ENCODE results near the gene SYT12. TPM values are rescaled to one million over a fixed set of nuclear protein-coding genes. Genes with fewer than 3 reads are reported as not detected.

SYT12 gene
- total RNA-seq, 1 experiment from 2014 or later = 4.3 TPM

GRCh38 chr11:67083786-67084366 is 60.9 kb downstream of the SYT12 start:
- H2AFZ ChIP-seq (ENCODE audit: low read depth, low read length, poor library complexity, severe bottlenecking) = no peak overlapping the region
- no TSS peak for BruUV-seq (replicated peaks)
- ChIA-PET POLR2A (interaction anchor here (0.7 kb wide), 1 partner anchor 27 kb away, joined by 5 read pairs; no protein-coding TSS in a partner anchor), RAD21 (ENCODE audit: low non-redundant PET in 1 of 2, low total read pairs in 2 of 2, uncharacterized antibody in 2 of 2, unreplicated experiment in 2 of 2) (no interaction called here), CTCF (interaction anchor here (0.9 kb wide), 1 partner anchor 178 kb away, joined by 3 read pairs; no protein-coding TSS in a partner anchor)
- no peak overlapping the region for H3K9ac ChIP-seq (ENCODE audit: low read length)
- no peaks in the 10 kb centered on the region for H3K9me2 ChIP-seq (ENCODE audit: insufficient read depth)
- no peak for ATAC-seq
- intact Hi-C loops (cut with micrococcal nuclease) = no loop called here
- no peaks in the 10 kb centered on the region for H3K36me3 ChIP-seq (ENCODE audit: control insufficient read depth in 1 of 2, insufficient read depth in 2 of 2, low read length in 2 of 2)
- no peaks in the 10 kb centered on the region for H4K20me1 ChIP-seq (ENCODE audit: insufficient read depth)
- H3K9me3 ChIP-seq (ENCODE audit: control insufficient read depth in 1 of 2, insufficient read depth in 1 of 2, low read depth in 1 of 2, low read length in 2 of 2) = no peaks in the 10 kb centered on the region
- peaks cover 15 to 23% of the 10 kb centered on the region in 2 experiments for H3K4me1 ChIP-seq (ENCODE audit: control insufficient read depth in 1 of 2, insufficient read depth in 2 of 2, low read length in 2 of 2)
- H3K4me2 ChIP-seq (ENCODE audit: low read length) = no peak overlapping the region
- H3K27me3 ChIP-seq (ENCODE audit: insufficient read depth, low read length) = no peaks in the 10 kb centered on the region
- no peak overlapping the region for H3K27ac ChIP-seq (ENCODE audit: low read depth, low read length)
- no peaks in the 10 kb centered on the region for H3K79me2 ChIP-seq (ENCODE audit: insufficient read depth, low read length)
- H3K4me3 ChIP-seq (replicated peaks in 1 of 2; ENCODE audit: low read depth in 1 of 2, low read length in 2 of 2) = no peak overlapping the region
- TF ChIP-seq, protein P1, sequence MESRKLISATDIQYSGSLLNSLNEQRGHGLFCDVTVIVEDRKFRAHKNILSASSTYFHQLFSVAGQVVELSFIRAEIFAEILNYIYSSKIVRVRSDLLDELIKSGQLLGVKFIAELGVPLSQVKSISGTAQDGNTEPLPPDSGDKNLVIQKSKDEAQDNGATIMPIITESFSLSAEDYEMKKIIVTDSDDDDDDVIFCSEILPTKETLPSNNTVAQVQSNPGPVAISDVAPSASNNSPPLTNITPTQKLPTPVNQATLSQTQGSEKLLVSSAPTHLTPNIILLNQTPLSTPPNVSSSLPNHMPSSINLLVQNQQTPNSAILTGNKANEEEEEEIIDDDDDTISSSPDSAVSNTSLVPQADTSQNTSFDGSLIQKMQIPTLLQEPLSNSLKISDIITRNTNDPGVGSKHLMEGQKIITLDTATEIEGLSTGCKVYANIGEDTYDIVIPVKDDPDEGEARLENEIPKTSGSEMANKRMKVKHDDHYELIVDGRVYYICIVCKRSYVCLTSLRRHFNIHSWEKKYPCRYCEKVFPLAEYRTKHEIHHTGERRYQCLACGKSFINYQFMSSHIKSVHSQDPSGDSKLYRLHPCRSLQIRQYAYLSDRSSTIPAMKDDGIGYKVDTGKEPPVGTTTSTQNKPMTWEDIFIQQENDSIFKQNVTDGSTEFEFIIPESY (IDR thresholded peaks at IDR 0.05; ENCODE audit: extremely low read depth, insufficient replicate concordance, low read length) = no peak
- TF ChIP-seq, protein P2, sequence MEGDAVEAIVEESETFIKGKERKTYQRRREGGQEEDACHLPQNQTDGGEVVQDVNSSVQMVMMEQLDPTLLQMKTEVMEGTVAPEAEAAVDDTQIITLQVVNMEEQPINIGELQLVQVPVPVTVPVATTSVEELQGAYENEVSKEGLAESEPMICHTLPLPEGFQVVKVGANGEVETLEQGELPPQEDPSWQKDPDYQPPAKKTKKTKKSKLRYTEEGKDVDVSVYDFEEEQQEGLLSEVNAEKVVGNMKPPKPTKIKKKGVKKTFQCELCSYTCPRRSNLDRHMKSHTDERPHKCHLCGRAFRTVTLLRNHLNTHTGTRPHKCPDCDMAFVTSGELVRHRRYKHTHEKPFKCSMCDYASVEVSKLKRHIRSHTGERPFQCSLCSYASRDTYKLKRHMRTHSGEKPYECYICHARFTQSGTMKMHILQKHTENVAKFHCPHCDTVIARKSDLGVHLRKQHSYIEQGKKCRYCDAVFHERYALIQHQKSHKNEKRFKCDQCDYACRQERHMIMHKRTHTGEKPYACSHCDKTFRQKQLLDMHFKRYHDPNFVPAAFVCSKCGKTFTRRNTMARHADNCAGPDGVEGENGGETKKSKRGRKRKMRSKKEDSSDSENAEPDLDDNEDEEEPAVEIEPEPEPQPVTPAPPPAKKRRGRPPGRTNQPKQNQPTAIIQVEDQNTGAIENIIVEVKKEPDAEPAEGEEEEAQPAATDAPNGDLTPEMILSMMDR (IDR thresholded peaks at IDR 0.05 in 2 of 3, conservative IDR thresholded peaks at IDR 0.05 in 1 of 3; ENCODE audit: borderline replicate concordance in 1 of 3, insufficient read depth in 1 of 3, low read depth in 2 of 3, low read length in 2 of 3) = no peak
- TF ChIP-seq EZH2phosphoT487 (IDR thresholded peaks at IDR 0.05; ENCODE audit: borderline replicate concordance) = no peak
- TF ChIP-seq YY1 (IDR thresholded peaks at IDR 0.05; ENCODE audit: extremely low read depth, insufficient replicate concordance, low read depth, low read length) = no peak
- TF ChIP-seq RAD21 (IDR thresholded peaks at IDR 0.05; ENCODE audit: low read depth) = no peak
- TF ChIP-seq CBX3 (IDR thresholded peaks at IDR 0.05; ENCODE audit: low read depth) = no peak
- no peak for TF ChIP-seq CEBPB (IDR thresholded peaks at IDR 0.05; ENCODE audit: low read depth)
- no peak for TF ChIP-seq POLR2AphosphoS5 (IDR thresholded peaks at IDR 0.05; ENCODE audit: low read depth, low read length)
- TF ChIP-seq POLR2A (IDR thresholded peaks at IDR 0.05; ENCODE audit: borderline replicate concordance, extremely low read depth, insufficient read depth, insufficient read length) = no peak
- TF ChIP-seq, protein P3, sequence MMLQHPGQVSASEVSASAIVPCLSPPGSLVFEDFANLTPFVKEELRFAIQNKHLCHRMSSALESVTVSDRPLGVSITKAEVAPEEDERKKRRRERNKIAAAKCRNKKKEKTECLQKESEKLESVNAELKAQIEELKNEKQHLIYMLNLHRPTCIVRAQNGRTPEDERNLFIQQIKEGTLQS (IDR thresholded peaks at IDR 0.05) = no peak
- TF ChIP-seq, protein P4, sequence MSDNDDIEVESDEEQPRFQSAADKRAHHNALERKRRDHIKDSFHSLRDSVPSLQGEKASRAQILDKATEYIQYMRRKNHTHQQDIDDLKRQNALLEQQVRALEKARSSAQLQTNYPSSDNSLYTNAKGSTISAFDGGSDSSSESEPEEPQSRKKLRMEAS (IDR thresholded peaks at IDR 0.05) = no peak
- no peak for TF ChIP-seq TCF7L2 (IDR thresholded peaks at IDR 0.05; ENCODE audit: borderline replicate concordance, extremely low read depth, insufficient read depth, insufficient read length)
- no peak for TF ChIP-seq SP1 (IDR thresholded peaks at IDR 0.05; ENCODE audit: low read depth)
- no peak for TF ChIP-seq JUND (IDR thresholded peaks at IDR 0.05)
- TF ChIP-seq SIN3A (IDR thresholded peaks at IDR 0.05; ENCODE audit: low read depth) = no peak
- TF ChIP-seq ELF1 (IDR thresholded peaks at IDR 0.05; ENCODE audit: borderline replicate concordance, low read depth) = no peak
- no peak for TF ChIP-seq SRF (IDR thresholded peaks at IDR 0.05; ENCODE audit: low read depth)
- TF ChIP-seq EZH2 (IDR thresholded peaks at IDR 0.05) = no peak
- no peak for TF ChIP-seq FOSL1 (IDR thresholded peaks at IDR 0.05; ENCODE audit: low read depth)
- no peak for DNase-seq (ENCODE audit: low read depth, low spot score)
